GM19238 (cell line): ENCODE data around the gene UBIAD1.

Experiments used
- DNase-seq: peaks from one replicate; pipeline ENCODE4 v3.0.0; 2011; ENCODE audit warnings: low spot score; ENCODE audit not compliant: insufficient read length

UBIAD1 gene

DNA sequence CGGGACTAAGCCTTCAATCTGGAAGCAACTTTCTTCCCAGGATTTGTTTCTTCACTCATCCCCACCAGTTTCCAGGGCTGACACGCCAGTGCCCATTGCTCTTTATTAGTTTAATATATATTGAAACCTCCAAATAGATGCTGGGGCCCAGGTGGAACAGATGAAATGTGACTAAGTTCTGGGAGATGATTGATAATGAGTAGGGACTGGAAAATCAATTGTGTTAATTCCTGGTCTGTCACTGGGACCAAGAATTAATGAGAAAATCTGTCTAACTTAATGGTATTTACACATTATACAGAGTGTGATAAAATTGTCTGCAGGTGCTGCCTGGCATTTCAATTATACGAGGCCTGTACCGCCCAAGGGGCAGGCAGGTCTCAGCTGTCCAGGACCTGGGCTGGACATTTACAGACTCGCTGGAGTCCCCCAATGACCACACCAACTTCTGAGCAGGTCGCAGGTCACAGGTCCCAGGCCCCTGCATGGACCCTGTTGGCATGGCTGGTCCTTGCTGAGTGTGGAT, 35.8 kb downstream of the UBIAD1 start:
- DNase-seq, result no peak

DNA sequence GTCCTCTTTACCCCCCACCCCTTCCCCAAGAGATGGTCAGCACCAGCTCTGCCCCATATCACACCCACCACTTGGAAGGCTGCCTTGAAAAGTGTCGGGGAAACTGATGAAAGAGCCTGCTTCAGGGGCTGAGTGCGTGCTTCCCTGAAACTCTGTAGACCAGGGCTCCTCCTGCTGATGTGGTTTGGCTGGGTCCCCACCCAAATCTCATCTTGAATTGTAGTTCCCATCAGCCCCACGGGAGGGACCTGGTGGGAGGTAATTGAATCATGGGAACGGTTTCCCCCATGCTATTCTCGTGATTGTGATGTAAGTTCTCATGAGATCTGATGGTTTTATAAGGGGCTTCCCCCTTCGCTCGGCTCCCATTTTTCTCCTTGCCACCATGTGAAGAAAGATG, 36.4 kb downstream of the UBIAD1 start:
- no peak for DNase-seq

DNA sequence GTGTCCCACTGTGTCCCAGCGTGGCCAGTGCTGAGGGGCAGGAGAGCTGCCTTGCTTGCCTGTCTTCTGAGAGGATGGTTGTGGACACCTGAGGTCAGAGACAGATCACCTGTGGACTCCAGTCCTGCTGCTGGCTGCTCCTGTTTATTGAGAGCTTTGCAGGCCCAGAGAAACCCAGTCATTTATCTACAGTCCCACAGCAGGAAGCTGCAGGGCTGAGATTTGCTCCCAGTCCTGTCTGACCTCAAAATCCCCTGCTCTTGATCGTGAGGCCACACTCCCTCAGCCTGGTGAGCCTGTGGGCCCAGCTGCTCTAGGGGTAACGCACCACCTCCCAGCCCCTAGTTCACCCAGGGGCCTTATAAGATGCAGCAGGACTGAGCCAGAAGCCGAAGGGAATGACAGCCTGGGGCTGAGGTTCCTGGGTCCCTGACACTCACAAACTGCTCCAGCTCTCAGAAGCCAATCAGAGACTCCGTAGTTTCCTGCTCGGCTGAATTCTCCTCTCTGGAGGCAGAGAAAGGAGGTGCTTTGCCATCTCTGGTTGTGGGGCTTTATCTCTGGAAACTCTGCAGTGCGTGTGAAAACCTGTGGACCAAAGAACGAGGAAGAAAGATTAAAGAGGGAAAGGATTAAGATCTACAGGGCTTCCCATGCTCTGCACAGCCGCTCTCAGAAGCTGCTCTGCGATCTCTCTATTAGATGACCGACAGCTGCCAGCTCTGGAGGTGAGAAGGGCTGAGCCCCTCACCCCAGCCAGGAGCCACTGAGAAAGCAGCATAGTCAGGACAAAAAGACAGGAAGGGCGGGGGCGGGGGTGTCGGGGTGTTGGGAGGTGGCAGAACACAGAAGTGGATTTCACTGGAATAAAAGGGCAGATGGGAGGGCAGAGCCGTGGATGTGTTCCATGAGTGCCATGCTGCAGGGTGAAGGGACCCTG, 39.1 kb downstream of the UBIAD1 start:
- no peak for DNase-seq

DNA sequence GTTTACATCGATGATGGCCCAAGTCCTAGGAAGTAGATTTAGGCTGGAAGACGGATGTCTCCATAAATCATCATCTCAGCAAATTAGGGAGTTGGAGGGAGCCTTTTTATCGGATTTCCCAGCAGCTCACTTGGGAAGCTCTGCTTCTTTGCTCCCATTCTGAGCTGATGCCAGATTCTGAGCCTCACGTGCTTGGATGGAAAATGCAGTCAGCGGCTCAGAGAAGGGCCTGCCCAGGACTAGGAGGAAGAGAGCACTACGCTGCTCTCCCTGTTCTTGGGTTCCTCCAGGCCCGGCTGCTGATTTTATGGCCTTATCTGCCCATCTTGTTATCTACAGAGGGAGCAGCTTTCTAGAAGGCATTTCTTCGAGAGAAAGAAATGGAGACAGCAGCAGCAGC, 42.0 kb downstream of the UBIAD1 start:
- no peak for DNase-seq

DNA sequence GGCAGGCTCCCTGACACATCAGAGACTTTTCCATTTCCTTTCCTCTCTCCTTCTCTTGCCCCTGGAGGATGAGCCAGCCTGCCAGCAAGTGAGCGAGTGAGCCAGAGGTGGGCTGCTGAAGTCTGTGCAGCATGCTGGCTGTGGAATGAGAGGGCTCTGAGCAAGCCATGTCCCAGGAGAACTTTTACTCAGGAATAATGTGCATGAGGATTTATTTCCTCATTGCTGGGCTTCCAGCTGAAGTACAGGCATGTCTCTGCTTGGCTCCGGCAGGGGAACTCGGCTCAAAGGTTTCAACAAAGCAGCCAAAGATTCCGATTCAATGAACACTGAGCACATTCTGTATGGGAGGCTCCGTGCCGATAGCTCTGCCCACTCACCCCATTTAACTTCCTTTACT, 43.7 kb downstream of the UBIAD1 start:
- DNase-seq, result no peak

DNA sequence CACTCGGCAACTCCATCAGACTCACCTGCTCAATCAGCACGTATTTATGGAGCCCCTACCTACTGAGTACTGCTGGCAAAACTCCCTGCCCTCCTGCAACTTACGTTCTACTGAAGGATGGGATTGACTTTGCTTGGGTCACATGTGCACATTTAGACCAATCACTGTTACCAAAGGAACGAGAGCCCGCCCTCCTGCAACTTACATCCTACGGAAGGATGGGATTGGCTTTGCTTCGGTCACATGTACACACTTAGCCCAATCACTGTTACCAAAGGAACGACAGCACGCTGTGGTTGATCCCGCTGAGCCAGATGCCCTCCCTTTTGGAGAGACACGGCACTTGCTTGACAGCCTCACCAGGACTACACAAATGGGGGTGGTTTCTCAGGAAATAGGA, 46.0 kb downstream of the UBIAD1 start:
- no peak for DNase-seq

DNA sequence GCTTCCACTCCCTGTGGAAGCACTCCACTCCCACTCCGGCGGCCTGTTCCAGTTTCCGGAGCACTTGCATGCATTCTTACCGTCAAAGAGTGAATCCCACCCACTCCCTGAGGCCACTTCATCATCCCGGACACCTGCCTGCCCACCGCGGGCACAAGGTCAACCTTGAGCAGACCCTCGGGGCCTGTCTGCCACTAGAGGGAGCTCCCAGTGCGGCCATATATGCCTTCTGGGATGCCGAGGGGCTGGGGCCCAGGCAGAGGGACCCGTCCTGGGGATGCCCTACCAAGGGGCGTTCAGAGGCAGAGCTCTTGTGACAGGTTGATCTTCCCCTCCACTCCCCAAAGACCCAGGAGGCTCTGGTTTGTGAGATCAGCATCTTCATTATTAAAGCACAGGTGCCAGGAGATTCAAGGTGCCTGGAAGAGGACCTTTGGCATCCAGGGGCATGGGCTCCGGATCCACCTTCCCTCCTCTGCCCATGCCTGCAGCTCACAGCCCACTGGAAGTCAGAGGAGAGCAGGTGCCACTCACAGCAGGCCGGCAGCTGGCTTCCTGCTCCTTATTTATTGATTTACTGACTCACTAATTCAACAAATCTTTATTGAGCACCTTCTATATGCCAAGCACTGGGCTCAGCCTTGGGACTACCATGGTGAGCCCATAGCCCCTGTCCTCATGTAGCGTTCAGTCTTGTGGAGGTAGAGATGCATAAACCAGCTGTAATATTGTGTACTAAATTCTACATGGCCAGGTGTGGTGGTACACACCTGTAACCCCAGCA, 47.3 kb downstream of the UBIAD1 start:
- DNase-seq, result peak; percentile 63

DNA sequence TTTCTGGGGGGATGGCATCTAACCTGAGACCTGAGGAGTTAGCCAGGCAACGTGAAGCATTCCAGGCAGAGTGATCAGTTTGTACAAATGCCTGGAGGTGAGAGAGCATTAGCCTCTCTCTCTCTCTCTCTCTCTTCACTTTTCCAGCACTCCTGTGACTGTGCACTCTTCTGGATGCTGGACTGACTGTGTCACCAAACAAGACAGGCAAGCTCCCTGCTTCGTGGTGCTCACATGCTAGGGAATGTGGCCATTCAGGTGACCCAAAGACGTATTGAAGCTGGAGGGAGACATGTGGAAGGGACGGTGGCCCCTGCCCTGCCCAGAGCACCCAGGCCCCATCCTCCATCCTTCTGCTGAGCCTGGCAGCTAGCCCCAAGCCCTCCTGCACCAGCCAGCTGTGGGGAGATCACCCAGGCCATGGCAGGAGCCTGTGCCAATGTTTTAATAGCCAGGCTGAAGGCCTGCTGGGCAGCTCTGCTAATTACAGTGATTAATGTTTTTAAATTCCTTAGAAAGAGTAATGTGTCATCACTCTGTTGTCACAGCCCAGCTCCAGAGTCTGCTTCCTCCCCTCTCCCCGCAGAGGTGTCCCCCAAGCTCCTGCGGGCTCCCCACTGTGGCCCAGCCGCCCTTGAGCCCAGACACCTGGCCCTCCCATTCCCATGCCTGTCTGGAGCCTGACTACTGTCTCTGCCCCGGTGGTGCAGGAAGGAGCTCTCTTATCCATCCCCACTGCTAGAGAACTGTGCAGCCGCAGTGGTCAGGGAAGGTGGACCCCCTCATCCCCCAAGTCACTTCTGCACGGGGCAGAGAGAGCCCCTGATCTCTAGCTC, 48.9 kb downstream of the UBIAD1 start:
- DNase-seq, result no peak

DNA sequence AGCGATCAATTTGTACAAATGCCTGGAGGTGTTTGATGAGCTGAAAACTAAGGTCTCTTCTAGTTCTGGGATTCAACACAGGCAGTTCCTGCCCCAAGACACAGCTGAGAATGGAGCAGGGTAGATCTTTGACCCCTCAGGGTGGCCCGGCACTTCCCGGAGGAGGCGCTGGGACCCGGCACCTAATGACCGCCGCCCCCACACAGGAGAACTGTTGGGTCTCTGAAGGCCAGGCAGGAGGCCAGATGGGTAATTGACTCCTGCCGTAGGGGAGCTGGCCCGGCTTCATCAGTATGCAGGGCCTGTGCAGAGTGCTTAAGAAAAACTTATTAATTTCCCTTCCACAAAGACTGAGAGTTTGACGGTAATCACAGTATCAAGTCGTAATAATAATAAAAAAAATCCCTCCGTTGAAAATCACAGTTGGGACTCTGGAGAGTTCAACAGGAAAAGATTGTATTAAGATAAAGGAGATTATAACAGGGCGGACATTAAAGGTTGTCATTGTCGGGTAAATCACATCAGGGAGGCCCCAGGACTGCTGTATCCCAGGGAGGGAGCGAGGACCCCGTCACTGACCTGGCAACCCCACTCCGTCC, 51.7 kb downstream of the UBIAD1 start:
- no peak for DNase-seq

DNA sequence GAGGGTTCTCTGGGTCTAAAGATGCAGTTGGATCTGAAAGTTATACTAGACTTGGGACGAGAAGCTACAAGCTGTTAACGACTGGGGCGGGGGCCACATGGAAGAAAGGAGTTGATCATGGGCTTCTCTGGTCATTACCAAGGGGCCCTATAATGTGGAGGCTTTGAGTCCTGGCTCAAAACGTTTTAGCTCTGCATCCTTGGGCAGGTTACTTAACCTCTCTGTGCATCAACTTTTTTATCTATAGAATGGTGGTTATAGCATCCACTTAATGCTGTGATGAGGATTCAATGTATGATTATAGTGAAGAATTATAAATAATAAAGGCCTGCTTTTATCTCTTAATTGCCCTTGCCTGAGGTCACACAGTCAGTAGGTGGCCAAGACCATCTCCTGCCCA, 53.1 kb downstream of the UBIAD1 start:
- DNase-seq, result no peak

DNA sequence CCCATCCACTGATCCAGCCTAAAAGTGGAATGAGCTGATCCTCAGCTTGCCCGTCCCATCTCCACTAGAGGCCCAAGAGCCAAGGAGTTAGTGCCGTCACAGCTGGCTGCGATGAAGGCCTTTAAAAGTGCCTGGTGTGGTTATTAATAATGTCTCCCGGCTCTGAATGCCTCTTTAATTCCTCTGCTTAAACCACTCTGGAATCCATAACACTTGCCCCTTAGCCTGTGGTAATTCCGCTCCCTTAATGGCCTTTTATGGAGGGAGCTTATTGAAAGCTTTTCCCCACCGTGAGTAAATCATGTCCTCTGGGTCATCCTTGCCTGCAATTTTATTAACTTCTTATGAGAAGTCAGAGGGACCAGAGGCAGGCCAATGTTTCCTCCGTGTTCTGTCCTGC, 55.4 kb downstream of the UBIAD1 start:
- no peak for DNase-seq

DNA sequence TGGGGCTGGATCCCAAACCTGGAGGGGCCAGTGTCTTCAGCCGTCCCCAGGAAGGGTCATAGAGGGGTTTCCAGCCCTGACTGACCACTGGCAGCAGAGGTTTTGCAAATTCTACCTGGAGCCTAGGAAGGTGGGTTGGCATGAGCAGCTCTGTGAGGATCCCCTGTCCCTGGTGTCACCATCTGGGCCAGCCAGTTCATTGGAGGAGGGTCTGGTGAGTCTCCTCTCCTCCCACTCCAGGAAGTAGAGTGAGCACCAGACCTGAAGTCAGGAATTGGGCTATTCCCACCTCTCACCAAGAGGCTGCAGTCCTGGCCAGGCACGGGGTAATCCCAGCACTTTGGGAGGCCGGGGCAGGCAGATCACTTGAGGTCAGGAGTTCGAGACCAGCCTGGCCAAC, 57.4 kb downstream of the UBIAD1 start:
- no peak for DNase-seq

DNA sequence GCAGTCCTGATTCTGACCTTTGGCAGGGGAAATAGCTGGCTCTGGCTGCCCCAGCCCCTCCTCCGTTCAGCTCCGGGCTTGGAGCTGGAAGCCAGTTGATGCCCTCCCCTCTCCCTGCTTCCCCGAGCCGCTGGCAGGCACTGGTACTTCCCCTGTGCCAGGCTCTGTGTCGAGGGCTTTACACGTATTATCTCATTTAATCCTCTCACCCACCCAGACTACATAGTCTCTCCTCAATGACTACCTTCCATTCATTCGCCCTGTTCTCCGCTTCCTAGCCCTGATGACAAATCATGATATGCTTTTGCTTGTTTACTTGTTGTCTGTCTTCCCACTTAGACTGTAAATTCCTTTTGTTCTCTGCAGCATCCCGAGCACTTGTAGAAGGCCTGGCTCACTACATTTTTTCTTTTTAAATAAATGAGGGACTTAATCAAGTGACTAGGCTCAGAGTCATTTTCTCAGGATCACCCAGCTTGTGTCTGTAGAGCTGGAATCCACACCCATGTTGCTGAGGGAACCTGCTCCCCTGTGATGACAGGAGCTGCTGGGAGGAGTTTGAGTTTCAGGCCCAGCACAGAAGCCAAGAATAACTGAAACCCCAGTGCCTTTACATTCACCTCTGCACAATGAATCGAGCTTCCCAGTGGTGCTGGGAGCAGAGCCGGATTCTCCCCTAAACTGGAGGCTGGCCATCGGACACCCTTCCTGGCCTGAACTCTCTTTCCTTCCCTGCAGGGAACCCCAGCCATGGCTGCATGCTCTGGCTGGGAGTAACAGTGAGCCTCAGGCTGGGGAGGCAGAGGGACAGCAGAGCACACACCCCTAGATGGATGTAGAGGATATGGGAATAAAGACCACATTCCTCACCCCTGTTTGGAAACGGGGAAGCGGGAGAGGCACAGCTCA, 58.3 kb downstream of the UBIAD1 start:
- DNase-seq, result no peak

DNA sequence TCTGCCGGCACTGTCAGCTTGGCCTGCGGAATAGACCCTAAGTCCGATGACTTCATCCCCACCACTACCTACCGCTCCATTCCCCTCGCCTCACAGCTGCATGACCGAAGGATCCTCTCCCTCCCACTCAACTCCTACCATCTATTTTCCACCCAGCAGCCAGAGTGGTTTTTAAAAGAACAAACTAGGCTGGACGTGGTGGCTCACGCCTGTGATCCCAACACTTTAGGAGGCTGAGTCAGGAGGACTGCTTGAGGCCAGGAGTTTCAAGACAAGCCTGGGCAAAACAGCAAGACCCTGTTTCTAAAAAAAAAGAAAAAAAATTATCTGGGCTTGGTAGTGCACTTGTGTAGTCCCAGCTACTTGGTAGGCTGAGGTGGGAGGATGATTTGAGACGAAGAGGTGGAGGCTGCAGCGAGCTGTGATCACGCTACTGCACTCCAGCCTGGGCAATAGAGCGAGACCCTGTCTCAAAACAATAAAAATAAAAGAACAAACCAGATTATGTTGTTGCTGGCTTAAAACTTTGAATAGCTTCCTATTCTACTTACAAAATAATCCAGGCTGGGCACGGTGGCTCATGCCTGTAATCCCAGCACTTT, 59.0 kb downstream of the UBIAD1 start:
- DNase-seq, result no peak

DNA sequence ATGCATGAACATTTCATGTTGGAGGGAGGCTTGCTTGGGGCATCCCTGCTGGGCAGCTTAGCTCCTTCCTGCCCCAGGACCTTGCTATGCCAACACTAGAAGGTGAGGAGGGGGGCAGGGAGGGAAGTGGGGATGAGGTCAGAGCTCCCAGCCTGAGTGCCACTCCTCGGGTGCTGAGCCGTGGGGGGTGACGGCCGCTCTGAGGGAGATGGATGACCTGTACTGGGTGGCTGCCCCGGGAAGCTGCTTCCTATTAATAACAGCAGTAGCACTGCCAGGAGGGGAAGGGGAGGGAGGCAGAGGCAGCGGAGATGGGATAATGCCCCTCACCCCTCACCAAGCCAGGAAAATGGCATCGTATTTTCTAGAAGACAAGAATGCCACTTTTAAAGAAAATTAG, 60.6 kb downstream of the UBIAD1 start:
- no peak for DNase-seq

DNA sequence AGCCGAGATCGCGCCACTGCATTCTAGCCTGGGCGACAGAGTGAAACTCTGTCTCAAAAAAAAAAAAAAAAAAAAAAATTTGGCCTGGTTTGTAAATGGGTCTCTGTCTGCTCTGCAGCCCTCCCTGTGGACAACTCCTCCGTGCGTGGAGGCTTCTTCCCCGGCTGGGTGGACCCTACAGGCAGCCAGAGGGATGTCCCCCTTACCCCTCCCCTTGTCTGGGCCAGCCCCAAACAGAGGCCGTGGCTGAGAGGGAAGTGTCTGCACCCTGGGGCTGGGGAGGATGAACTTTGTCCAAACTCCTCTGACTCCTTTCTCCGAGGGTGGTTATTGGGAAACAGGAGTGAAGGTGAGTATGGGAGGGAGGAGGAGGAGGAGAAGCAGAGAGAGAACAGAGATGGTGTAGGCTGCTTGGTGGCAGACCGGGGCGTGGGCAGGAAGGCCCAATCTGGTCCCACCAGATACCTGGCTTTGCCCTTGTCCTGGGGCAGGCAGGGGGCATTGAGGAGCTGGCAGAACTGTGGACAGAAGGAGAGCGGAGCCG, 61.3 kb downstream of the UBIAD1 start:
- DNase-seq, result no peak

DNA sequence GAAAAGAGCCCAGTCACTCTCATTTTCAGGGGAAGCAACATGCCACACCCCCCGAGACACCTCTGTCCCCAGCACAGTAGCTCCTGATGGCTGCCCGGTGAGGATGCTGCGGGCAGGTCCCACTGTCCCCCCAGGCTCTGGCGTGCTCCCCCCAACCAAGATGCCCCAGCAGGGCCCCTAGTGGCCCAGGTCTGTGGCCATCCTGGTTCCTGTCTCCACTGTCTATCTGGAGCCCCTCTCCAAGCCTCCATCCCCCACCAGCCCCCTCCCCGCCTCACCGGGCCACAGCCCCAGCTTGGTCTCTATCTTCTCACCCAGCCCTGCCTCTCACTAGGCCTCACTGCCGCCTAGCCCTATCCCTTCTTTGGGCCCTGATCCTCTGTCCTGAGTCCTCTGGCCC, 61.8 kb downstream of the UBIAD1 start:
- DNase-seq, result no peak

DNA sequence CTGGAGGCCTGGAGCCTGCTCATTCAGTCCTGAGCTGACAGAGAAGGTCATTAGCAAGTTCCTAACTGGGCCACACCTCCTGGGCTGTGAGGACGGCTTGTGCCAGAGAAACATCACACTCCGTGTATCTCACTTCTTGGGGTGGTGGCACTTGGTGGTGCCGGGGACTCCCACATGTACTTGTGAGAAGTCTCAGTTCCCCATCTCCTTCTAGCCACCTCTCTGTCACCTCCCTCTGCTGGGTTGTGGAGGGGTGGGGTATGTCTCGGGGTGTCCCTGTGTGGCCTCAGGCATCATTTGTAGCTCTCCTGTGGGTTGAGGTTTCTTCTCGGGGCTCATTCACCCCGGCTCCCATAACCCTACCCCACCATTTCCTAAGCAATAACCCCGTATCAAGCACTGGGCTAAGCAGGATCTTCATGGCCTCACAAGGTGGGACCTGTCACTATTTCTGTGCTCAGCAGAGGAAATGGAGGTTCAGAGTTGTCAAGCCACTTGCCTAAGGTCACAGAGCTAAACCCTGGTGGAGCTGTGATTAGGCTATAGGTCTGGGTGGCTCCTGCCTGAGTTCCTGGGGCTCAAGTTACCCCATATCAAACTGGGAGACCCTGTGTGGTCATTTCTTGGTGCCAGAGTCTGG, 62.5 kb downstream of the UBIAD1 start:
- peak; percentile 71 for DNase-seq

DNA sequence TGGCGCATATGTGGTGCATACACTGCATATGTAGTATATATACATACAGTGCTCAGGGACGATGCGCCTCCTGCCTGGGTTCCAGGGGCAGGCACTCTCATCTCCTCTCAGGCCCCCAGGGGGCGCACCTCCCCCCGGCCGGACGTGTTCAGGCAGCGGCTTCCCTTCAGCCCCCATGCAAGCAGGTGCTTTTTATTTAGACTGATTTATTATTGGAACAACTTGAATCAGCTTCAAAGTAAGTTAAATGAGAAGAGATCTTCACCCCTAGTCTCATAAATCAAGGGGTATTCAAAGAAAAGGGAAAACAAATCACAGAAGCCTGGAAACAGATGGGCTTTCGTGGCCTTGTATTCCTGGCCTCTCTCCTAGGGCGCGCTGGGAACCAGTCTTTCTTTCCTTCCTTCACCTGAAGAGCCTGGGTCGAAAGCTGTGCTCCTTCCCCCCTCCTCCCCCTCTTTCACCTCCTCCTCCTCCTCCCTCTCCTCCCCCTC, 64.6 kb downstream of the UBIAD1 start:
- DNase-seq, result peak; percentile 71
